GM12801 (cell line): Measurements from ENCODE around the gene BACE1-AS.

ENCODE experiments used
- CTCF ChIP-seq: IDR thresholded peaks from one replicate; pipeline ENCODE4 v1.5.1; 2011; ENCODE audit warnings: control low read depth; ENCODE audit not compliant: insufficient read length; ENCODE audit errors: extremely low read depth

The BACE1-AS gene

GRCh38 chr11:117259417-117259816 lies 31.7 kb upstream of the BACE1-AS start:
- TF ChIP-seq CTCF, result no peak

DNA sequence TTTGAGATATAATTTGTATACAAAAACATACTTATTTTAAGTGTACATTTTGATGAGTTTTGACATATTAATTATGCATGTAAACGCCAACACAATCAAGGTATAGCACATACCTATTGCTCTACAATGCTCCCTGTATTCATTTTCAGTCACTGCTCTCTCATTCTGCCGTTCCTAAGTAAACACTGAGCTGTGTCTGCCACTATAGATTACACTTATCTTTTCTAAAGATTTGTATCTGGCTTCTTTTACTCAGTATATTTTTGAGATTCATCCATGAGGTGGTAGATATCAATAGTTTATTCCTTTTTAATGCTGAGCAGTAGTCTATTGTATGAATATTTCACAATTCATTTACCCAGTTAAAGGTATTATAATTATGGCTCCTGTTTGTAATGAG lies 25.4 kb upstream of the BACE1-AS start:
- TF ChIP-seq CTCF, result no peak

- no peak for TF ChIP-seq CTCF
Observed at GRCh38 chr11:117269856-117270255, 21.3 kb upstream of the BACE1-AS start.

GRCh38 chr11:117271208-117271607 lies 19.9 kb upstream of the BACE1-AS start:
- no peak for TF ChIP-seq CTCF

DNA sequence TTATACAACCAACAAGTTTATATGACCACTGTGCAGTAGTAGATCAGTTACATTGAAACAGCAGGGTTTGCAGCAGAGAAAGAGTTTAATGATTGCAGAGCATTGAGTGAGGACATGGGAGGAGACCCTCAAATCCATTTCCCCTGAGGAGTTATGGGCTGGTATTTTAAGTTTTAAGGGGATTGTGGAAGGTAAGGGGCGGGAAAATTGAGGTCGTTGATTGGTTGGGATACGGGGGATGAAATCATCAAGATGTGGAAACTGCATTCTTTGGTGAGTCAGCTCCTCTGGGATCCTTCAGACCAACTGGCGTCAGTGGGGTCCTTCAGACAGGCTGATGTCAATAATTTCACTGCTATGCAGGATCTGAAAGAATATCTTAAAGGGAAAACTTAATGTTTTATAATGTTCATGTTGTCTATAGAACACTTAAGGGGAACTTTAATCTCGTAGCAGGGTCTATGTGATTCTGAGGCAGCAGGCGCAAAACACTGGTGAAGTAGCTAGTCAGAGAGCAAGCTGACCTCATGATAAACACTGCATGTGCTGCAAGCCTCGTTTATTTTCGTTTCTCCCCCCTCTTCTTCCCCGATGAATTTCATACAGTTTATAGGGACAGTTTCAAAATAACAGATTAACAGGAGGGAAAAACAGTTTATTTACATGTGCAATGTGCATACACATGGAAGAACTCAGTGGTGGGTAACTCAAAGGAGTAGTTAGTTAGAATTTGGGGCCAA lies 17.4 kb upstream of the BACE1-AS start:
- no peak for TF ChIP-seq CTCF

- TF ChIP-seq CTCF, result no peak
Observed at GRCh38 chr11:117278347-117278746, 12.8 kb upstream of the BACE1-AS start.

DNA sequence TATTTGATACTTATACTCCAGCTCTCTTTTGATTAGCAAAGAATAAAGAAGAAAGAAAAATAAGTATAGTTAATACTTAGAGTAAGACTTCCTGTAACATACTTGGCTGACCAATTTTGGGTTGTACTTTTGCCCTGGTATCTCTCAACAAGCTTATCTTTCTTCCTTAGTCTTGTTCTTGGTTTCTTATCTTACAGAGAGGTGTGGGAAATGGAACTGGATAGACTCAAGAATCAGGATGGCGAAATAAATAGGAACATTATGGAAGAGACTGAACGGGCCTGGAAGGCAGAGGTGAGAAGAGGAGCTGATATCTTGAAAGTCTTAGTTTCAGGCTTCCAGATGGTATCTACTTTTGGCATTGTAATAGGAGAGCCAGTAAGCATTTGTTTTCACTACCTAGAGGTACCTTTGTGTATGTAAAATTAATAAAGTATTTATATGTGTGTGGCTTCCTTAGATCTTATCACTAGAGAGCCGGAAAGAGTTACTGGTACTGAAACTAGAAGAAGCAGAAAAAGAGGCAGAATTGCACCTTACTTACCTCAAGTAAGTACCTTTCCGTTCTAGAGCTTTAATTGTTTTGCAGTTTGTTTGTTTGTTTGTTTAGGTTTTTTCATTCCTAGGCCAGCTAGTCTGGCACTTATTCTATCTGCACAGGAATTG lies 11.3 kb upstream of the BACE1-AS start:
- TF ChIP-seq CTCF, result no peak
